Measurements from ENCODE around the gene COA5.

The COA5 gene

GRCh38 chr2:98608116-98608961 is at the start of gene COA5, which contains the start of gene UNC50:
Gene COA5, minus strand, starts transcription at chr2:98608512. Its CDS starts 107 bp downstream, at chr2:98608405.
Gene UNC50, plus strand, starts transcription at chr2:98608589. Its CDS starts 1,171 bp downstream, at chr2:98609760.
- Histone ChIP-seq H3K36me3 (ENCODE audit: control insufficient read depth, insufficient read depth, low read length) (peaks cover 4% of the 10 kb centered on the region), H3K27ac (ENCODE audit: low read depth, low read length) (peak within 1 kb of the TSS; percentile 97), H3K4me1 (ENCODE audit: control insufficient read depth, insufficient read depth, low read length) (peaks cover 35% of the 10 kb centered on the region), H3K27me3 (ENCODE audit: control insufficient read depth, insufficient read depth, low read length) (no peaks in the 10 kb centered on the region), H3K9ac (ENCODE audit: low read length) (peak within 1 kb of the TSS; percentile 94), H3K4me3 (ENCODE audit: low read length) (peak within 1 kb of the TSS; percentile 76)

GRCh38 chr2:98656800-98657199 is 48.5 kb upstream of the COA5 start:
- H3K4me1 ChIP-seq (ENCODE audit: control insufficient read depth, insufficient read depth, low read length), result no peaks in the 10 kb centered on the region
- no peak overlapping the region for H3K27ac ChIP-seq (ENCODE audit: low read depth, low read length)
- no peak overlapping the region for H3K4me3 ChIP-seq (ENCODE audit: low read length)
- H3K9ac ChIP-seq (ENCODE audit: low read length), result no peak overlapping the region
- no peaks in the 10 kb centered on the region for H3K27me3 ChIP-seq (ENCODE audit: control insufficient read depth, insufficient read depth, low read length)
- no peaks in the 10 kb centered on the region for H3K36me3 ChIP-seq (ENCODE audit: control insufficient read depth, insufficient read depth, low read length)

GRCh38 chr2:98654699-98655495 is 46.6 kb upstream of the COA5 start:
- no peaks in the 10 kb centered on the region for H3K4me1 ChIP-seq (ENCODE audit: control insufficient read depth, insufficient read depth, low read length)
- no peak overlapping the region for H3K9ac ChIP-seq (ENCODE audit: low read length)
- H3K27ac ChIP-seq (ENCODE audit: low read depth, low read length), result no peak overlapping the region
- H3K27me3 ChIP-seq (ENCODE audit: control insufficient read depth, insufficient read depth, low read length), result no peaks in the 10 kb centered on the region
- H3K4me3 ChIP-seq (ENCODE audit: low read length), result no peak overlapping the region
- H3K36me3 ChIP-seq (ENCODE audit: control insufficient read depth, insufficient read depth, low read length), result no peaks in the 10 kb centered on the region

GRCh38 chr2:98650998-98651397 is 42.7 kb upstream of the COA5 start:
- no peak overlapping the region for H3K27ac ChIP-seq (ENCODE audit: low read depth, low read length)
- no peak overlapping the region for H3K9ac ChIP-seq (ENCODE audit: low read length)
- H3K36me3 ChIP-seq (ENCODE audit: control insufficient read depth, insufficient read depth, low read length), result no peaks in the 10 kb centered on the region
- H3K27me3 ChIP-seq (ENCODE audit: control insufficient read depth, insufficient read depth, low read length), result no peaks in the 10 kb centered on the region
- no peaks in the 10 kb centered on the region for H3K4me1 ChIP-seq (ENCODE audit: control insufficient read depth, insufficient read depth, low read length)
- H3K4me3 ChIP-seq (ENCODE audit: low read length), result no peak overlapping the region

GRCh38 chr2:98649992-98650375 is 41.7 kb upstream of the COA5 start:
- Histone ChIP-seq H3K4me3 (ENCODE audit: low read length) (no peak overlapping the region), H3K27me3 (ENCODE audit: control insufficient read depth, insufficient read depth, low read length) (no peaks in the 10 kb centered on the region), H3K9ac (ENCODE audit: low read length) (no peak overlapping the region), H3K4me1 (ENCODE audit: control insufficient read depth, insufficient read depth, low read length) (no peaks in the 10 kb centered on the region), H3K36me3 (ENCODE audit: control insufficient read depth, insufficient read depth, low read length) (no peaks in the 10 kb centered on the region), H3K27ac (ENCODE audit: low read depth, low read length) (no peak overlapping the region)

- no peaks in the 10 kb centered on the region for H3K4me1 ChIP-seq (ENCODE audit: control insufficient read depth, insufficient read depth, low read length)
- H3K27me3 ChIP-seq (ENCODE audit: control insufficient read depth, insufficient read depth, low read length), result no peaks in the 10 kb centered on the region
- H3K4me3 ChIP-seq (ENCODE audit: low read length), result no peak overlapping the region
- no peak overlapping the region for H3K27ac ChIP-seq (ENCODE audit: low read depth, low read length)
- no peaks in the 10 kb centered on the region for H3K36me3 ChIP-seq (ENCODE audit: control insufficient read depth, insufficient read depth, low read length)
- H3K9ac ChIP-seq (ENCODE audit: low read length), result no peak overlapping the region
Measured at GRCh38 chr2:98649135-98649991, 41.1 kb upstream of the COA5 start.

- H3K27ac ChIP-seq (ENCODE audit: low read depth, low read length), result no peak overlapping the region
- no peaks in the 10 kb centered on the region for H3K4me1 ChIP-seq (ENCODE audit: control insufficient read depth, insufficient read depth, low read length)
- no peak overlapping the region for H3K4me3 ChIP-seq (ENCODE audit: low read length)
- no peak overlapping the region for H3K9ac ChIP-seq (ENCODE audit: low read length)
- no peaks in the 10 kb centered on the region for H3K36me3 ChIP-seq (ENCODE audit: control insufficient read depth, insufficient read depth, low read length)
- no peaks in the 10 kb centered on the region for H3K27me3 ChIP-seq (ENCODE audit: control insufficient read depth, insufficient read depth, low read length)
Measured at GRCh38 chr2:98648451-98648850, 40.1 kb upstream of the COA5 start.

- H3K4me3 ChIP-seq (ENCODE audit: low read length), result no peak overlapping the region
- no peaks in the 10 kb centered on the region for H3K27me3 ChIP-seq (ENCODE audit: control insufficient read depth, insufficient read depth, low read length)
- no peak overlapping the region for H3K9ac ChIP-seq (ENCODE audit: low read length)
- H3K4me1 ChIP-seq (ENCODE audit: control insufficient read depth, insufficient read depth, low read length), result no peaks in the 10 kb centered on the region
- H3K27ac ChIP-seq (ENCODE audit: low read depth, low read length), result no peak overlapping the region
- H3K36me3 ChIP-seq (ENCODE audit: control insufficient read depth, insufficient read depth, low read length), result no peaks in the 10 kb centered on the region
Measured at GRCh38 chr2:98647636-98648035, 39.3 kb upstream of the COA5 start.

- peaks cover 6% of the 10 kb centered on the region for H3K36me3 ChIP-seq (ENCODE audit: control insufficient read depth, insufficient read depth, low read length)
- no peaks in the 10 kb centered on the region for H3K27me3 ChIP-seq (ENCODE audit: control insufficient read depth, insufficient read depth, low read length)
- no peak overlapping the region for H3K4me3 ChIP-seq (ENCODE audit: low read length)
- H3K9ac ChIP-seq (ENCODE audit: low read length), result no peak overlapping the region
- H3K27ac ChIP-seq (ENCODE audit: low read depth, low read length), result no peak overlapping the region
- H3K4me1 ChIP-seq (ENCODE audit: control insufficient read depth, insufficient read depth, low read length), result no peaks in the 10 kb centered on the region
Measured at GRCh38 chr2:98643496-98644100, 35.3 kb upstream of the COA5 start.

- Histone ChIP-seq H3K27ac (ENCODE audit: low read depth, low read length) (no peak overlapping the region), H3K36me3 (ENCODE audit: control insufficient read depth, insufficient read depth, low read length) (peaks cover 17% of the 10 kb centered on the region), H3K4me1 (ENCODE audit: control insufficient read depth, insufficient read depth, low read length) (no peaks in the 10 kb centered on the region)
Measured at GRCh38 chr2:98637401-98638147, 29.3 kb upstream of the COA5 start.

GRCh38 chr2:98634406-98635092 is 26.2 kb upstream of the COA5 start:
- H3K27ac ChIP-seq (ENCODE audit: low read depth, low read length), result no peak overlapping the region
- no peak overlapping the region for H3K4me3 ChIP-seq (ENCODE audit: low read length)
- H3K9ac ChIP-seq (ENCODE audit: low read length), result no peak overlapping the region
- no peaks in the 10 kb centered on the region for H3K4me1 ChIP-seq (ENCODE audit: control insufficient read depth, insufficient read depth, low read length)
- H3K27me3 ChIP-seq (ENCODE audit: control insufficient read depth, insufficient read depth, low read length), result no peaks in the 10 kb centered on the region
- peaks cover 23% of the 10 kb centered on the region for H3K36me3 ChIP-seq (ENCODE audit: control insufficient read depth, insufficient read depth, low read length)

More at GRCh38 chr2:98637401-98638147, 29.3 kb upstream of the COA5 start:
- H3K9ac ChIP-seq (ENCODE audit: low read length), result no peak overlapping the region
- no peaks in the 10 kb centered on the region for H3K27me3 ChIP-seq (ENCODE audit: control insufficient read depth, insufficient read depth, low read length)
- no peak overlapping the region for H3K4me3 ChIP-seq (ENCODE audit: low read length)
